GM12878 (cell line): Measurements from ENCODE around the gene CCDC71L.

Experiments
- POLR2A ChIP-seq: IDR thresholded peaks from 2 replicates; pipeline ENCODE4 v1.6.1; 2011; ENCODE audit warnings: low read depth, mild to moderate bottlenecking, low read length
- TCF12 ChIP-seq: IDR thresholded peaks from 2 replicates; pipeline ENCODE4 v1.6.1; 2011; ENCODE audit warnings: low read depth, mild to moderate bottlenecking, low read length

DNA sequence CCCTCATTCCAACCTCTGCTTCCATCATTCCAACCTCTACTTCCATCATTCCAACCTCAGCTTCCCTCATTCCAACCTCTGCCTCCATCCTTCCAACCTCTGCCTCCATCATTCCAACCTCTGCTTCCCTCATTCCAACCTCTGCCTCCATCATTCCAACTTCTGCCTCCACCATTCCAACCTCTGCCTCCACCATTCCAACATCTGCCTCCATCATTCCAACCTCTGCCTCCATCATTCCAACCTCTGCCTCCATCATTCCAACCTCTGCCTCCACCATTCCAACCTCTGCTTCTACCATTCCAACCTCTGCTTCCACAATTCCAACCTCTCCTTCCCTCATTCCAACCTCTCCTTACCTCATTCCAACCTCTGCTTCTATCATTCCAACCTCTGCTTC is 30.3 kb downstream of the CCDC71L start:
- TF ChIP-seq POLR2A (no peak), TCF12 (no peak)
